Chondrocyte (in vitro differentiated cells): Measurements from ENCODE around the gene F10. TPM values are rescaled to one million over a fixed set of nuclear protein-coding genes. Genes with fewer than 3 reads are reported as not detected.

Experiments used
- DNase-seq: peaks from one replicate; pipeline ENCODE4 v3.0.0; 2021; ENCODE audit warnings: mixed read lengths, low spot score
- H3K27ac Mint-ChIP-seq: one replicate; pipeline ENCODE4 v1.8.0; 2021; ENCODE audit warnings: mild to moderate bottlenecking, moderate library complexity, mixed read lengths; ENCODE audit not compliant: unreplicated experiment
- H3K27me3 Mint-ChIP-seq: 2 replicates; pipeline ENCODE4 v1.8.0; 2021; ENCODE audit warnings: low read depth, mixed read lengths
- H3K36me3 Mint-ChIP-seq: 2 replicates; pipeline ENCODE4 v1.8.0; 2021; ENCODE audit warnings: low read depth, mixed read lengths
- H3K4me1 Mint-ChIP-seq: 2 replicates; pipeline ENCODE4 v1.8.0; 2021; ENCODE audit warnings: low read depth, mild to moderate bottlenecking, mixed read lengths
- H3K4me3 Mint-ChIP-seq: one replicate; pipeline ENCODE4 v1.8.0; 2021; ENCODE audit warnings: mild to moderate bottlenecking, moderate library complexity, mixed read lengths; ENCODE audit not compliant: unreplicated experiment
- H3K9me3 Mint-ChIP-seq: 2 replicates; pipeline ENCODE4 v1.8.0; 2021; ENCODE audit warnings: low read depth, mixed read lengths
- CTCF ChIP-seq: fragments of 200-600 bp; sonication (generic); IDR thresholded peaks from 2 replicates; pipeline ENCODE4 v1.5.0; 2021; ENCODE audit warnings: antibody characterized with exemption, mild to moderate bottlenecking, moderate library complexity
- total RNA-seq: library from RNA; stranded (reverse); gene quantifications from 3 replicates; pipeline ENCODE4 v1.2.1, GENCODE V29; 2021

Gene F10
- total RNA-seq, 1 donor from 2014 or later: 1.9 TPM

GRCh38 chr13:113157206-113157928 is 34.8 kb downstream of the F10 start:
- Mint-ChIP-seq H3K9me3 (no peaks in the 10 kb centered on the region), H3K27ac (no peak overlapping the region), H3K4me3 (no peak overlapping the region), H3K27me3 (no peaks in the 10 kb centered on the region), H3K4me1 (peaks cover 13% of the 10 kb centered on the region), H3K36me3 (no peaks in the 10 kb centered on the region)
- TF ChIP-seq CTCF: no peak
- DNase-seq: no peak

- peaks cover 2% of the 10 kb centered on the region for H3K27me3 Mint-ChIP-seq
- TF ChIP-seq CTCF: no peak
- no peak within 1 kb of the TSS for H3K4me3 Mint-ChIP-seq
- H3K27ac Mint-ChIP-seq: no peak within 1 kb of the TSS
- H3K4me1 Mint-ChIP-seq: peaks cover 8% of the 10 kb centered on the region
- no peak for DNase-seq
- H3K36me3 Mint-ChIP-seq: no peaks in the 10 kb centered on the region
- H3K9me3 Mint-ChIP-seq: no peaks in the 10 kb centered on the region
Measured at GRCh38 chr13:113157929-113158747, 35.5 kb downstream of the F10 start, which contains the start of gene PROZ. Gene PROZ, plus strand, starts transcription at chr13:113158648. Its CDS starts 13 bp downstream, at chr13:113158661.

GRCh38 chr13:113158946-113159345 is 36.3 kb downstream of the F10 start:
- no peak for TF ChIP-seq CTCF

GRCh38 chr13:113159701-113160100 is 37.1 kb downstream of the F10 start:
- H3K9me3 Mint-ChIP-seq: no peaks in the 10 kb centered on the region
- no peak for TF ChIP-seq CTCF
- peaks cover 3% of the 10 kb centered on the region for H3K4me1 Mint-ChIP-seq
- H3K27ac Mint-ChIP-seq: no peak overlapping the region
- no peaks in the 10 kb centered on the region for H3K36me3 Mint-ChIP-seq
- peaks cover 8% of the 10 kb centered on the region for H3K27me3 Mint-ChIP-seq
- no peak overlapping the region for H3K4me3 Mint-ChIP-seq
- DNase-seq: no peak

More at GRCh38 chr13:113158946-113159345, 36.3 kb downstream of the F10 start:
- no peak for DNase-seq
- Mint-ChIP-seq H3K4me3 (no peak overlapping the region), H3K9me3 (no peaks in the 10 kb centered on the region), H3K36me3 (no peaks in the 10 kb centered on the region), H3K27me3 (peaks cover 8% of the 10 kb centered on the region), H3K4me1 (peaks cover 3% of the 10 kb centered on the region), H3K27ac (no peak overlapping the region)

- Mint-ChIP-seq H3K36me3 (no peaks in the 10 kb centered on the region), H3K4me3 (no peak overlapping the region), H3K27ac (no peak overlapping the region), H3K4me1 (peaks cover 13% of the 10 kb centered on the region), H3K9me3 (no peaks in the 10 kb centered on the region), H3K27me3 (peaks cover 8% of the 10 kb centered on the region)
- no peak for DNase-seq
- TF ChIP-seq CTCF: no peak
Measured at GRCh38 chr13:113160983-113161382, 38.4 kb downstream of the F10 start.
